Natural killer cell treated with Interleukin-12 subunit alpha and Interleukin-12 subunit beta and Interleukin-15 and Interleukin-18, amount 100 ng/mL, for 72 hours (primary cell): ENCODE results near the gene BCL7C. TPM values are rescaled to one million over a fixed set of nuclear protein-coding genes. Genes with fewer than 3 reads are reported as not detected.
"Not testable (repeated sequence)": the region's sequence is repeated elsewhere in the genome, so short reads cannot be mapped to it uniquely, and the experiment has no call there.

Experiments used
- ATAC-seq, 2 donors: fragments of 150-1000 bp; cut with Tn5 transposase in 1 of 2; sonication (Bioruptor Pico), chemical (Tn5 transposase) in 1 of 2; 2 replicates each; pipeline ENCODE4 v1.10.0; 2021
- DNase-seq: peaks from one replicate; pipeline ENCODE4 v3.0.0; 2022; ENCODE audit warnings: low spot score
- H3K27ac Mint-ChIP-seq, 2 donors: 1 replicate in 1 of 2; 2 replicates in 1 of 2; pipeline ENCODE4 v1.8.0; 2022; ENCODE audit warnings: mixed read lengths in 2 of 2, mild to moderate bottlenecking in 1 of 2, moderate library complexity in 1 of 2
- H3K27me3 Mint-ChIP-seq, 2 donors: 1 replicate in 1 of 2; 2 replicates in 1 of 2; pipeline ENCODE4 v1.8.0; 2022; ENCODE audit warnings: mixed read lengths in 2 of 2
- H3K36me3 Mint-ChIP-seq: one replicate; pipeline ENCODE4 v1.8.0; 2022; ENCODE audit warnings: mixed read lengths
- H3K4me1 Mint-ChIP-seq, 2 donors: 1 replicate in 1 of 2; 2 replicates in 1 of 2; pipeline ENCODE4 v1.8.0; 2022; ENCODE audit warnings: low read depth in 2 of 2, mixed read lengths in 2 of 2, mild to moderate bottlenecking in 1 of 2
- H3K4me3 Mint-ChIP-seq: one replicate; pipeline ENCODE4 v1.8.0; 2022; ENCODE audit warnings: mixed read lengths
- H3K9me3 Mint-ChIP-seq: 2 replicates; pipeline ENCODE4 v1.8.0; 2022; ENCODE audit warnings: mixed read lengths
- total RNA-seq, 2 donors: library from RNA; stranded (reverse); gene quantifications; one replicate each; pipeline ENCODE4 v1.2.3, GENCODE V29; 2022

Gene BCL7C
- total RNA-seq, 2 donors from 2014 or later: 35.3 to 65.0 TPM

GRCh38 chr16:30895627-30896260, 1.9 kb upstream of the BCL7C start:
- DNase-seq (no peak), ATAC-seq (no peak)
- H3K27ac Mint-ChIP-seq: peak overlapping the region; percentile 15 to 80
- H3K36me3 Mint-ChIP-seq: no peaks in the 10 kb centered on the region
- peak overlapping the region; percentile 60 for H3K4me3 Mint-ChIP-seq
- H3K4me1 Mint-ChIP-seq: peaks cover 32 to 39% of the 10 kb centered on the region in 2 donors
- H3K27me3 Mint-ChIP-seq: no peaks in the 10 kb centered on the region
- no peaks in the 10 kb centered on the region for H3K9me3 Mint-ChIP-seq

GRCh38 chr16:30894540-30895368, 877 bp upstream of the BCL7C start:
- DNase-seq: no peak
- ATAC-seq: no peak
- Mint-ChIP-seq H3K4me1 (peaks cover 34 to 38% of the 10 kb centered on the region in 2 donors), H3K4me3 (peak overlapping the region; percentile 60), H3K27ac (peak overlapping the region; percentile 68 to 77), H3K36me3 (no peaks in the 10 kb centered on the region), H3K9me3 (no peaks in the 10 kb centered on the region), H3K27me3 (no peaks in the 10 kb centered on the region)

- DNase-seq: no peak
- peak overlapping the region; percentile 99 for H3K4me3 Mint-ChIP-seq
- no peaks in the 10 kb centered on the region for H3K27me3 Mint-ChIP-seq
- H3K4me1 Mint-ChIP-seq: peaks cover 38% of the 10 kb centered on the region in 2 donors
- no peaks in the 10 kb centered on the region for H3K9me3 Mint-ChIP-seq
- peak in 1 of 2 donors; percentile 10 for ATAC-seq
- H3K36me3 Mint-ChIP-seq: peaks cover 5% of the 10 kb centered on the region
- peak overlapping the region; percentile 88 to 93 for H3K27ac Mint-ChIP-seq
Observed at GRCh38 chr16:30893417-30893743, 497 bp downstream of the BCL7C start.

- Mint-ChIP-seq H3K27me3 (no peaks in the 10 kb centered on the region), H3K4me1 (peaks cover 38% of the 10 kb centered on the region in 2 donors), H3K27ac (peak overlapping the region; percentile 88 to 93), H3K9me3 (no peaks in the 10 kb centered on the region), H3K36me3 (peaks cover 5% of the 10 kb centered on the region), H3K4me3 (peak overlapping the region; percentile 99)
- no peak for ATAC-seq
- DNase-seq: no peak
Observed at GRCh38 chr16:30892670-30893416, 1.0 kb downstream of the BCL7C start.

GRCh38 chr16:30891043-30891823, 2.6 kb downstream of the BCL7C start:
- H3K27me3 Mint-ChIP-seq, DNase-seq, H3K27ac Mint-ChIP-seq, H3K9me3 Mint-ChIP-seq, H3K36me3 Mint-ChIP-seq, H3K4me3 Mint-ChIP-seq, ATAC-seq: not testable (repeated sequence)
- H3K4me1 Mint-ChIP-seq: peaks cover 29 to 35% of the 10 kb centered on the region in 2 donors

- Mint-ChIP-seq H3K27me3 (no peaks in the 10 kb centered on the region), H3K9me3 (no peaks in the 10 kb centered on the region), H3K27ac (peak overlapping the region in 1 of 2 donors; percentile 40), H3K4me1 (peaks cover 20 to 30% of the 10 kb centered on the region in 2 donors), H3K4me3 (no peak overlapping the region), H3K36me3 (peaks cover 11% of the 10 kb centered on the region)
- no peak for ATAC-seq
- no peak for DNase-seq
Observed at GRCh38 chr16:30889721-30890120, 4.2 kb downstream of the BCL7C start.

- H3K27ac Mint-ChIP-seq: peak overlapping the region in 1 of 2 donors; percentile 36
- ATAC-seq: no peak
Observed at GRCh38 chr16:30888856-30889499, 4.9 kb downstream of the BCL7C start.

GRCh38 chr16:30887927-30888326, 6.0 kb downstream of the BCL7C start:
- H3K27ac Mint-ChIP-seq: no peak overlapping the region
- H3K27me3 Mint-ChIP-seq: no peaks in the 10 kb centered on the region
- DNase-seq (no peak), ATAC-seq (no peak)
- H3K4me3 Mint-ChIP-seq: no peak overlapping the region
- no peaks in the 10 kb centered on the region for H3K9me3 Mint-ChIP-seq
- peaks cover 12% of the 10 kb centered on the region for H3K36me3 Mint-ChIP-seq
- peaks cover 12 to 22% of the 10 kb centered on the region in 2 donors for H3K4me1 Mint-ChIP-seq

More at GRCh38 chr16:30888856-30889499, 4.9 kb downstream of the BCL7C start:
- Mint-ChIP-seq H3K4me3 (no peak overlapping the region), H3K9me3 (no peaks in the 10 kb centered on the region), H3K36me3 (peaks cover 12% of the 10 kb centered on the region), H3K27me3 (no peaks in the 10 kb centered on the region), H3K4me1 (peaks cover 15 to 25% of the 10 kb centered on the region in 2 donors)
- no peak for DNase-seq

GRCh38 chr16:30886145-30886544, 7.7 kb downstream of the BCL7C start:
- Mint-ChIP-seq H3K27ac (peak overlapping the region; percentile 22 to 36), H3K9me3 (no peaks in the 10 kb centered on the region), H3K36me3 (peaks cover 21% of the 10 kb centered on the region), H3K4me3 (no peak overlapping the region), H3K27me3 (no peaks in the 10 kb centered on the region), H3K4me1 (peaks cover 22 to 29% of the 10 kb centered on the region in 2 donors)
- ATAC-seq: no peak
- no peak for DNase-seq

- DNase-seq (no peak), ATAC-seq (no peak)
- Mint-ChIP-seq H3K4me3 (peak overlapping the region; percentile 63), H3K36me3 (peaks cover 21% of the 10 kb centered on the region), H3K4me1 (peaks cover 22 to 28% of the 10 kb centered on the region in 2 donors), H3K9me3 (no peaks in the 10 kb centered on the region), H3K27me3 (no peaks in the 10 kb centered on the region), H3K27ac (peak overlapping the region; percentile 45 to 70)
Observed at GRCh38 chr16:30885196-30885595, 8.7 kb downstream of the BCL7C start.

GRCh38 chr16:30884760-30885159, 9.1 kb downstream of the BCL7C start:
- Mint-ChIP-seq H3K4me1 (peaks cover 22 to 26% of the 10 kb centered on the region in 2 donors), H3K27ac (peak overlapping the region; percentile 45 to 70), H3K4me3 (peak overlapping the region; percentile 63), H3K36me3 (peaks cover 21% of the 10 kb centered on the region), H3K27me3 (no peaks in the 10 kb centered on the region), H3K9me3 (no peaks in the 10 kb centered on the region)
- DNase-seq: no peak
- peak; percentile 58 to 74 for ATAC-seq

- H3K27ac Mint-ChIP-seq: peak overlapping the region; percentile 88 to 94
- no peaks in the 10 kb centered on the region for H3K27me3 Mint-ChIP-seq
- H3K4me3 Mint-ChIP-seq: peak overlapping the region; percentile 62
- no peak for DNase-seq
- ATAC-seq: peak in 1 of 2 donors; percentile 40
- peaks cover 16% of the 10 kb centered on the region for H3K36me3 Mint-ChIP-seq
- peaks cover 22% of the 10 kb centered on the region in 2 donors for H3K4me1 Mint-ChIP-seq
- H3K9me3 Mint-ChIP-seq: no peaks in the 10 kb centered on the region
Observed at GRCh38 chr16:30882429-30883310, 11.2 kb downstream of the BCL7C start.
